Measurements from ENCODE around the gene DNASE1L2. TPM values are rescaled to one million over a fixed set of nuclear protein-coding genes. Genes with fewer than 3 reads are reported as not detected.
"Not testable (repeated sequence)": the region's sequence is repeated elsewhere in the genome, so short reads cannot be mapped to it uniquely, and the experiment has no call there.

Gene DNASE1L2
- total RNA-seq, 2 donors from 2014 or later, result 0.29 to 0.65 TPM

GRCh38 chr16:2234813-2235170, 1.5 kb upstream of the DNASE1L2 start:
- no peak for ATAC-seq
- no peak for DNase-seq
- intact Hi-C loops (cut with DNase I), result no loop called here

GRCh38 chr16:2235234-2235651, 1.0 kb upstream of the DNASE1L2 start:
- ATAC-seq, result no peak
- intact Hi-C loops (cut with DNase I), result no loop called here
- no peak for DNase-seq

- ATAC-seq, result no peak
- DNase-seq, result no peak
- intact Hi-C loops (cut with DNase I), result no loop called here
Measured at GRCh38 chr16:2235695-2236336, 428 bp upstream of the DNASE1L2 start.

- no peak for DNase-seq
- ATAC-seq, result peak in 1 of 2 donors; percentile 1
- intact Hi-C loops (cut with DNase I), result no loop called here
Measured at GRCh38 chr16:2237102-2237482, 848 bp downstream of the DNASE1L2 start.

GRCh38 chr16:2237493-2238149, 1.4 kb downstream of the DNASE1L2 start:
- intact Hi-C loops (cut with DNase I), result no loop called here
- ATAC-seq (peak; percentile 12 to 32), DNase-seq (no peak)

- no peak for DNase-seq
- intact Hi-C loops (cut with DNase I), result no loop called here
- peak; percentile 2 to 6 for ATAC-seq
Measured at GRCh38 chr16:2238150-2238837, 2.0 kb downstream of the DNASE1L2 start.

GRCh38 chr16:2238838-2239675, 2.8 kb downstream of the DNASE1L2 start:
- DNase-seq, result no peak
- intact Hi-C loops (cut with DNase I), result no loop called here
- ATAC-seq, result no peak

- ATAC-seq; DNase-seq; intact Hi-C loops (cut with DNase I): not testable (repeated sequence)
Measured at GRCh38 chr16:2240331-2240730, 4.1 kb downstream of the DNASE1L2 start.

GRCh38 chr16:2242598-2242997, 6.4 kb downstream of the DNASE1L2 start:
- ATAC-seq (no peak), DNase-seq (no peak)
- intact Hi-C loops (cut with DNase I), result no loop called here

GRCh38 chr16:2243031-2243528, 6.8 kb downstream of the DNASE1L2 start:
- intact Hi-C loops (cut with DNase I), result no loop called here
- no peak for DNase-seq
- no peak for ATAC-seq

GRCh38 chr16:2243781-2244180, 7.5 kb downstream of the DNASE1L2 start:
- ATAC-seq (no peak), DNase-seq (no peak)
- intact Hi-C loops (cut with DNase I), result no loop called here

- intact Hi-C loops (cut with DNase I), result no loop called here
- ATAC-seq, result no peak
Measured at GRCh38 chr16:2244301-2244700, 8.1 kb downstream of the DNASE1L2 start.

GRCh38 chr16:2244926-2245795, 8.9 kb downstream of the DNASE1L2 start:
- intact Hi-C loops (cut with DNase I), result no loop called here
- no peak for DNase-seq

More at GRCh38 chr16:2244301-2244700, 8.1 kb downstream of the DNASE1L2 start:
- DNase-seq, result no peak

GRCh38 chr16:2246301-2246885, 10.1 kb downstream of the DNASE1L2 start:
- no peak for DNase-seq
- peak in 1 of 2 donors; percentile 9 for ATAC-seq
- intact Hi-C loops (cut with DNase I), result no loop called here

More at GRCh38 chr16:2244926-2245795, 8.9 kb downstream of the DNASE1L2 start:
- no peak for ATAC-seq

- intact Hi-C loops (cut with DNase I), result no loop called here
- DNase-seq (no peak), ATAC-seq (no peak)
Measured at GRCh38 chr16:2250652-2251295, 14.5 kb downstream of the DNASE1L2 start.

GRCh38 chr16:2251296-2252111, 15.3 kb downstream of the DNASE1L2 start, which contains the start of gene ECI1:
Gene ECI1, minus strand, starts transcription at chr16:2251587. Its CDS starts 21 bp downstream, at chr16:2251566.
- ATAC-seq (peak; percentile 97 to 98), DNase-seq (peak; percentile 98)
- intact Hi-C loops (cut with DNase I), result no loop called here

GRCh38 chr16:2252806-2253148, 16.5 kb downstream of the DNASE1L2 start:
- no peak for ATAC-seq
- DNase-seq, result no peak
- intact Hi-C loops (cut with DNase I), result no loop called here
